Measurements from ENCODE around the gene GRIN1.

Gene GRIN1

DNA sequence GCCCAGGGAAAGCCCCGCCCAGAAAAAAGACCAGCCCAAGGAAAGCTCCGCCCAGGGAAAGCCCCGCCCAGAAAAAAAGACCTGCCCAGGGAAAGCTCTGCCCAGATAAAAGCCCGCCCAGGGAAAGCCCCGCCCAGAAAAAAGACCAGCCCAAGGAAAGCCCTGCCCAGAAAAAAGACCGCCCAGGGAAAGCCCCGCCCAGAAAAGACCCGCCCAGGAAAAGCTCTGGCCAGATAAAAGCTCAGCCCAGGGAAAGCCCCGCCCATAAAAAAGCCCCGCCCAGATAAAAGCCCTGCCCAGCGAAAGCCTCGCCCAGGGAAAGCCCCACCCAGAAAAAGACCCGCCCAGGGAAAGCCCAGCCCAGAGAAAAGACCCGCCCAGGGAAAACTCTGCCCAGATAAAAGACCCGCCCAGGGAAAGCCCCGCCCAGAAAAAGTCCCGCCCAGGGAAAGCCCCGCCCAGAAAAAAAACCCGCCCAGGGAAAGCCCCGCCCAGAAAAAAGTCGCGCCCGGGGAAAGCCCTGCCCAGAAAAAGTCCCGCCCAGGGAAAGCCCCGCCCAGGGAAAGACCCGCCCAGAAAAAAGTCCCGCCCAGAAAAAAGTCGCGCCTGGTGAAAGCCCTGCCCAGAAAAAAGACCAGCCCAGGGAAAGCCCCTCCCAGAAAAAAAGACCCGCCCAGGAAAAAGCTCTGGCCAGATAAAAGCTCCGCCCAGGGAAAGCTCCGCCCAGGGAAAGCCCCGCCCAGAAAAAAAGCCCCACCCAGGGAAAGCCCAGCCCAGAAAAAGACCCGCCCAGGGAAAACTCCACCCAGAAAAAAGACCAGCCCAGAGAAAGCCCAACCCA lies 11.9 kb downstream of the GRIN1 start:
- no peak overlapping the region for H3K27ac ChIP-seq
- TF ChIP-seq, protein P1, sequence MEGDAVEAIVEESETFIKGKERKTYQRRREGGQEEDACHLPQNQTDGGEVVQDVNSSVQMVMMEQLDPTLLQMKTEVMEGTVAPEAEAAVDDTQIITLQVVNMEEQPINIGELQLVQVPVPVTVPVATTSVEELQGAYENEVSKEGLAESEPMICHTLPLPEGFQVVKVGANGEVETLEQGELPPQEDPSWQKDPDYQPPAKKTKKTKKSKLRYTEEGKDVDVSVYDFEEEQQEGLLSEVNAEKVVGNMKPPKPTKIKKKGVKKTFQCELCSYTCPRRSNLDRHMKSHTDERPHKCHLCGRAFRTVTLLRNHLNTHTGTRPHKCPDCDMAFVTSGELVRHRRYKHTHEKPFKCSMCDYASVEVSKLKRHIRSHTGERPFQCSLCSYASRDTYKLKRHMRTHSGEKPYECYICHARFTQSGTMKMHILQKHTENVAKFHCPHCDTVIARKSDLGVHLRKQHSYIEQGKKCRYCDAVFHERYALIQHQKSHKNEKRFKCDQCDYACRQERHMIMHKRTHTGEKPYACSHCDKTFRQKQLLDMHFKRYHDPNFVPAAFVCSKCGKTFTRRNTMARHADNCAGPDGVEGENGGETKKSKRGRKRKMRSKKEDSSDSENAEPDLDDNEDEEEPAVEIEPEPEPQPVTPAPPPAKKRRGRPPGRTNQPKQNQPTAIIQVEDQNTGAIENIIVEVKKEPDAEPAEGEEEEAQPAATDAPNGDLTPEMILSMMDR (conservative IDR thresholded peaks at IDR 0.05) = no peak

DNA sequence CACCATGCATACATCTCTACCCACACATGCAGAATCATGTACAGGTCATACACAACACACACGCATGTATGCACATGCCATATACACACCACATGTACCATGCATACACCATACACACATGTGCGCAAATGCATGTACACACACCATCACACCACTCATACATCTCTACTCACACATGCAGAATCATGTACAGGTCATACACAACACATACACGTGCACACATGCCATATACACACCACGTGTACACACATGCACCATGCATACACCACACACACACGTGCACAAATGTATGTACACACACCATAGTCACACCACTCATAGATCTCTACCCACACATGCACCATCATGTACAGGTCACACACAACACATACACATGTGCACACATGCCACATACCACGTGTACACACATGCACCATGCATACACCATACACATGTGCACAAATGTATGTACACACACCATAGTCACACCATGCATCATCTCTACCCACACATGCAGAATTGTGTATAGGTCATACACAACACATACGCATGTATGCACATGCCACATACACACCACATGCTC lies 14.0 kb downstream of the GRIN1 start:
- TF ChIP-seq, protein P1 (conservative IDR thresholded peaks at IDR 0.05) = no peak
- no peak overlapping the region for H3K27ac ChIP-seq

DNA sequence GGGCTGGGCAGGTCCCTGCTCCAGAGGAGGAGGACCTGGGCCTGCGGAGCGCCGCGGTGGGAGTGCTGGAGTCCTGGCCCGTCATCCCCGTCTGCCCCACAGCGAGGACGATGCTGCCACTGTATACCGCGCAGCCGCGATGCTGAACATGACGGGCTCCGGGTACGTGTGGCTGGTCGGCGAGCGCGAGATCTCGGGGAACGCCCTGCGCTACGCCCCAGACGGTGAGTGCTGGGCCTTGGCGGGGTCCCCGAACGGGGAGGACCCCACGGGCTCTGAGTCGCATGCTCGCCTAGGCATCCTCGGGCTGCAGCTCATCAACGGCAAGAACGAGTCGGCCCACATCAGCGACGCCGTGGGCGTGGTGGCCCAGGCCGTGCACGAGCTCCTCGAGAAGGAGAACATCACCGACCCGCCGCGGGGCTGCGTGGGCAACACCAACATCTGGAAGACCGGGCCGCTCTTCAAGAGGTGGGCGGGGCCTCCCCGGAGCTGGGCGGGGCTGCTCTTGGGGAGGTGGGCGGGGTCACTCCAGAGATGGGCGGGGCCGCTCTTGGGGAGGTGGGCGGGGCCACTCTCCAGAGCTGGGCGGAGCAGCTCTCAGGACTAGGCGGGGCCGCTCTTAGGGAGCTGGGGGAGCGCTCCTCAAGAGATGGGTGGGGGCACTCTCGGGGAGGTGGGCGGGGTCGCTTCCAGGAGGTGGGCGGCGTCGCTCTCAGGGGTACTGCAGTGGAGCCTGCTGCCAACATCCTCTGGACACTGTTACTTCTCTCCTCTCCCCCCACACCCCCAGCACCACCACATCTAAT lies 17.8 kb downstream of the GRIN1 start:
- TF ChIP-seq, protein P1 (conservative IDR thresholded peaks at IDR 0.05) = no peak

DNA sequence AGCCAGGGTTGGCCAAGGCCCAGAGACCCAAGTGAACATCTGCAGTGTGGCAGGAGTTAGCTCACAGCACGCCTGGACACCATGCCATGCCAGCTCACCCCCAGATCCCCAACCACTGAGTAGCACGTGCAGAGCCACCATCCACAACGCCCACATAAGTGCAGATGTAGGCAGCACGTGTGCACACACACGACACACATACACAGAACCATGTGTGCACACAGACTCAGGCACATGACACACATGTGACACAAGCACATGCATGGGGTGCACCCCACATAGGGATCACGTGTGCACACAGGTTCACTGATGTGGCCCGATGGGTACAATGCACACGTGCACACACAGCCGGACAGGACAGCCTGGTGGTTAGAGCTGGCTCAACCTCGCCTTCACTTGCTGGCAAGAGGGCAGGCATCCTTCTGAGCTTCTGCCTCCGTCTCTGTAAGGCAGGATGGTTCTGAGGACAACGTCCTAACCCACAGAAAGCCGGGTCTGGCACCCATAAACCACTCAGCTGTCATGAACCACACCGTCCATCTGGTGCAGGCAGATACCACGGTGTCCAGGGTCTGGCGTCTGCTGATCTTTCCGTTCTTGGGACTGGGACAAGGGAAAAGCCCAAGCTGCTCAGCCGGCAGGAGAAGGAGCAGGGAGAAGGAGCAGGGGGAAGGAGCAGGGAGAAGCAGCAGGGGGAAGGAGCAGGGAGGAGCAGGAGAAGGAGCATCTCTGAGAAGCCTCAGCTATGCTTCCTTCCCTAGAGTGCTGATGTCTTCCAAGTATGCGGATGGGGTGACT lies 18.9 kb downstream of the GRIN1 start:
- no peak overlapping the region for H3K27ac ChIP-seq
- TF ChIP-seq, protein P1 (conservative IDR thresholded peaks at IDR 0.05) = no peak

More for the DNA sequence above, 17.8 kb downstream of the GRIN1 start:
- no peak overlapping the region for H3K27ac ChIP-seq

DNA sequence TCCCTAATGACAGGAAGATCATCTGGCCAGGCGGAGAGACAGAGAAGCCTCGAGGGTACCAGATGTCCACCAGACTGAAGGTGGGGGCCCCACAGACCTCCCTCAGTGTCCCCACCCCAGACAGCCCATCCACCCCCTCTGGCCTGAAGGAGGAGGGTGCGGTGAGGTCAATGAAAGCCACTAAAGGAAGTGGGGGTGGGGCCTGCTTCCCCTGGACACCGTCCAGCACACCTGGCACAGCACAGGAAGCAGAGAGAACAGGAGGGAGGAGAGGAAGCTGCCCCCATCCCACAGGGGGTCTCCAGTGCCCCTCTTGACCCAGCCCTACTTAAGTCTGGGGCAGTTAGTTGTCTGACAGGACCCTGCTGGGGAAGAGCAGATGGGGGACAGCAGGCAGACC lies 19.7 kb downstream of the GRIN1 start:
- no peak overlapping the region for H3K27ac ChIP-seq
- TF ChIP-seq, protein P1 (conservative IDR thresholded peaks at IDR 0.05) = no peak

DNA sequence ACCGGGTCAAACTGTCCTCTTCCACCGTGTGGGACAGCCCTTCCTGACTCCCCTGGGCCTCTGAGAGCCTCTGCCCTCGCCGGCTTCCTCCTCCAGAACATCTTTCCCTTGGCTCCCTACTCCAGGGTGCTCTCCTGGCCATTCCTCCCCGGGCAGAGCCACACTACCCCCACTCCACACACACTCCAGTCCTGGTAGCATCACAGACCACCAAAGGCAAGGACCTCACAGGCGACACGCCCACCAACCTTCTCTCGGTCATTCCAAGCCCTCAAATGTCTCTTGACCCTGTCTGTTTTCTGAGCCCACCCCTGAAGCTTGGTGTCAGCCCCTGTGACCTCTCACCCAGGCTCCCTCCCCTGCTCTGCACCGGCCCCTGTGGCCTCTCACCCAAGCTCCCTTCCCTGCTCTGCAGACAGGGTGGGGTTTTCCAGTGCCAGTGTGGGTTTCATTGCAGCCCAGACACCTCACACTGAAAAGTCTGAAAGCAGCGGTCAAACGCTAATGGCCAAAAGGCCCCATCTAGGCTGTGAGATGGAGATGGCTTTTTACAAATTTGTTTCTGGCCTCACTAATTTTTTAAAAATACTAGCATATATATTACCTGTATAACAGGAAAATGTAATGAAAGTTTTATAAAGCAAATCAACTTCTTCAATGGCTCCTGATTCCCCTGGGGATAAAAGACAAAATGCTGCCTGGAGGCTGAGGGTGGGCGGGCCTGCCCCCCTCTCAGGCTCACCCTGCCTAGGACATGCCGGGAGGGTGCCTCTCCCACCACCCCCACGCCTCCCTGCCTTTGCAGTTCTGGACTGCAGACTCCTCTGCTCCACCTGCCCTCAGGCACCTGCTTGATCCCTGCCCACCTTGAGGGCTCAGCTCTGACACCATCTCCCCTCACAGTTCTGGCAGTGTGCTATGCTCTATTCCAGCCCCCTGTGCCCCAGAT lies 20.4 kb downstream of the GRIN1 start:
- TF ChIP-seq, protein P1 (conservative IDR thresholded peaks at IDR 0.05) = no peak

More for the DNA sequence above, 20.4 kb downstream of the GRIN1 start:
- no peak overlapping the region for H3K27ac ChIP-seq
